Panc1 (cell line): ENCODE results near the gene CPSF6.

Experiments
- POLR2AphosphoS5 ChIP-seq: IDR thresholded peaks from 2 replicates; pipeline ENCODE4 v1.6.1; 2012; ENCODE audit warnings: mild to moderate bottlenecking, low read depth, low read length, moderate library complexity
- SIN3A ChIP-seq: IDR thresholded peaks from 2 replicates; pipeline ENCODE4 v1.6.1; 2012; ENCODE audit warnings: low read depth, mild to moderate bottlenecking, low read length, moderate library complexity, borderline replicate concordance; ENCODE audit not compliant: insufficient read depth
- TF ChIP-seq, protein P1 (sequence below): fragments of 450-650 bp; IDR thresholded peaks from 2 replicates; pipeline ENCODE4 v1.5.1; 2017; ENCODE audit warnings: mild to moderate bottlenecking

DNA sequence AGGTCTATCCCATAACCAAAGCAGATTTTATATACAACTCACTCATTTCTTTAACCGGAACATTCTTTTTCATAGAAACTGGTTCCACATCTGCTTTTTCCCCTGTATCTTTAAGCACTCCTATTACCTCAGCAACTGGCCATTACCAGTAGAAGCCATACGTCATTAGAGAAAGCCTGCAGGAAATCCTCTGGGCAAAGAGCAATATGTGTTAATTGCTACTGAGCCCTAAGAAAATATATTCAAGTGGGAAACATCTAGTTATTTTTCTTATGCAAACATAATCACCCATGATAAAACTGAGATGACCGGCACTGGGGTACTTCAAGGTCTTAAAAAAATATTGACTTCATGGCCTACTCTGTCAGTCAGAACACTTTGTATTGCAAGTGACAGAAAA is 28.2 kb upstream of the CPSF6 start:
- TF ChIP-seq, protein P1, sequence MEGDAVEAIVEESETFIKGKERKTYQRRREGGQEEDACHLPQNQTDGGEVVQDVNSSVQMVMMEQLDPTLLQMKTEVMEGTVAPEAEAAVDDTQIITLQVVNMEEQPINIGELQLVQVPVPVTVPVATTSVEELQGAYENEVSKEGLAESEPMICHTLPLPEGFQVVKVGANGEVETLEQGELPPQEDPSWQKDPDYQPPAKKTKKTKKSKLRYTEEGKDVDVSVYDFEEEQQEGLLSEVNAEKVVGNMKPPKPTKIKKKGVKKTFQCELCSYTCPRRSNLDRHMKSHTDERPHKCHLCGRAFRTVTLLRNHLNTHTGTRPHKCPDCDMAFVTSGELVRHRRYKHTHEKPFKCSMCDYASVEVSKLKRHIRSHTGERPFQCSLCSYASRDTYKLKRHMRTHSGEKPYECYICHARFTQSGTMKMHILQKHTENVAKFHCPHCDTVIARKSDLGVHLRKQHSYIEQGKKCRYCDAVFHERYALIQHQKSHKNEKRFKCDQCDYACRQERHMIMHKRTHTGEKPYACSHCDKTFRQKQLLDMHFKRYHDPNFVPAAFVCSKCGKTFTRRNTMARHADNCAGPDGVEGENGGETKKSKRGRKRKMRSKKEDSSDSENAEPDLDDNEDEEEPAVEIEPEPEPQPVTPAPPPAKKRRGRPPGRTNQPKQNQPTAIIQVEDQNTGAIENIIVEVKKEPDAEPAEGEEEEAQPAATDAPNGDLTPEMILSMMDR = no peak
- TF ChIP-seq SIN3A (no peak), POLR2AphosphoS5 (no peak)
